ENCODE measurements around the gene ATP6V1B1.

Gene ATP6V1B1

DNA sequence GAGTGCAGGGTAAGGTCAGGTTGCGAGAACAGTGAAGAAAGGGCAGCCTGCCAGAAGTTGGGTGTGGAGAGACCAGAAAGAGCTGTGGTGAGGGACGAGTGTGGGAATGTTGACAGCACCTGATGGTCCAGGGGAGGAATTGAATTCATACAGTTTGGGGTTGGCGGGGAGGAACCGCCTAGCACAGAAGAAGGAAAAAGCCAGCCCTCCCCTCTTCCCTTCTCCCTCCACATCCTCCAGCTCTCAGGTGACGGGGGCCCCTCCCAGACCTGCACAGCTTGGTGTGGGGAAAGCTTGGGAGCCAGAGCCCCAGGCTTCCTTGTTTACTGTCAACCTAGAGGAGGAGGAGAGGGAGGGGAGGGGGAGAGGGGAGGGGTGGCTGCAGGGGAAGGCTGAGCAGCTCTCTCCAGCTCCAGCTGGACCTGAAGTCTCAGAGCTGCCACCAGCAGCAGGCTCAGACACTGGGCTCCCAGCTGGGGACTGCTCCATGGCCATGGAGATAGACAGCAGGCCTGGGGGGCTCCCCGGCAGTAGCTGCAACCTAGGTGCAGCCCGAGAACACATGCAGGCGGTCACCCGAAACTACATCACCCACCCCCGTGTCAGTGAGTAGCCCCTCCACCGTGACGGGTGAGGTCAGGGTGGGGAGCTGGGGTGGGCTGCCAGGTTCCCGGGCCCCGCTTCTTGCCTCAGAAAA lies at the start of gene ATP6V1B1:
Gene ATP6V1B1, plus strand, starts transcription at position 433 of the 697 bp plus-strand sequence. Its CDS starts 55 bp downstream, at position 488.
- Mint-ChIP-seq H3K4me3 (no peak within 1 kb of the TSS), H3K27ac (no peak within 1 kb of the TSS), H3K36me3 (no peaks in the 10 kb centered on the region), H3K9me3 (no peaks in the 10 kb centered on the region), H3K4me1 (no peaks in the 10 kb centered on the region)
- no peak for DNase-seq (ENCODE audit: low spot score in 2 of 2)
- ATAC-seq = no peak

DNA sequence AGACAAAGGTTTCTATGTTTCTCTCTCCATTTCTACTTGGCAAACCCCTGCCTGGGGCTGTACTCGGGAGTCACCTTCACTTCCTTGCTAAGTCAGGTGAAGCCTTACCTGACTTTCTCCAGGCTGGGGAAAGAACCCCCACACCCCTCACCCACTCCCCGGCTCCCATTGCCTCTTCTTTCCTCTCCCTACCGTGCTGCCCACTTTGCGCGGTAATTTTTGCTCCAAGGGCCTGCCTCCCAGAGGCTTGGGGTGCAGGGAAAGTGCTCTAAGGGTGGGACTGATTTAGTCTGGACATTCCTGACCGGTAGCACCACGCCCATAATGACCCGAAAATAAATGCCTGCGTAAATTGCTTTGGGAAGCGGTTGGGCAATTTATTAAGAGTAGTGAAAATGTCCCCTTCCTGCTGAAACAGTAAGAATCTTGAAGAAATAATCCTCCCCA lies 49.1 kb upstream of the ATP6V1B1 start:
- no peak overlapping the region for H3K27ac Mint-ChIP-seq
- H3K36me3 Mint-ChIP-seq = peaks cover 6% of the 10 kb centered on the region

DNA sequence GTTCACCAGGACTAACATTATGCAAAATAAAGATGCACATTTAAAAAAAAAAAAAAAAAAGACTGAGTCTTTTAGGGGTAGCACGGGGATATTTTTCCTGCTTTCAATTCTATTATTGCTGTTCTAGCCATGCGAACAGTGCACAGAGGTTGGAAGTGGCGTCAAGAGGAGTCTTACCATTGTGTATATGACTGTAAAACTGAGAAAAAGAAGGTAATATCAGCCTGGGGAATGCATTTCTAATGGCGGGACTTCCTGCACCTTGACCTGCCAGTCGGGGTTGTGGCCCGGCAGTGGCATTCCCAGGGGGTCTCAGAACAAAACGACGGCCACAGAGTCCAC lies 48.5 kb upstream of the ATP6V1B1 start:
- Mint-ChIP-seq H3K4me1 (peaks cover 32% of the 10 kb centered on the region), H3K9me3 (no peaks in the 10 kb centered on the region), H3K27ac (no peak overlapping the region), H3K4me3 (peak overlapping the region; percentile 70), H3K36me3 (peaks cover 6% of the 10 kb centered on the region)
- DNase-seq (ENCODE audit: low spot score in 2 of 2) (no peak), ATAC-seq (no peak)

More for the DNA sequence above, 49.1 kb upstream of the ATP6V1B1 start:
- Mint-ChIP-seq H3K9me3 (no peaks in the 10 kb centered on the region), H3K4me3 (peak overlapping the region; percentile 70), H3K4me1 (peaks cover 32% of the 10 kb centered on the region)
- DNase-seq (ENCODE audit: low spot score in 2 of 2) (no peak), ATAC-seq (no peak)

DNA sequence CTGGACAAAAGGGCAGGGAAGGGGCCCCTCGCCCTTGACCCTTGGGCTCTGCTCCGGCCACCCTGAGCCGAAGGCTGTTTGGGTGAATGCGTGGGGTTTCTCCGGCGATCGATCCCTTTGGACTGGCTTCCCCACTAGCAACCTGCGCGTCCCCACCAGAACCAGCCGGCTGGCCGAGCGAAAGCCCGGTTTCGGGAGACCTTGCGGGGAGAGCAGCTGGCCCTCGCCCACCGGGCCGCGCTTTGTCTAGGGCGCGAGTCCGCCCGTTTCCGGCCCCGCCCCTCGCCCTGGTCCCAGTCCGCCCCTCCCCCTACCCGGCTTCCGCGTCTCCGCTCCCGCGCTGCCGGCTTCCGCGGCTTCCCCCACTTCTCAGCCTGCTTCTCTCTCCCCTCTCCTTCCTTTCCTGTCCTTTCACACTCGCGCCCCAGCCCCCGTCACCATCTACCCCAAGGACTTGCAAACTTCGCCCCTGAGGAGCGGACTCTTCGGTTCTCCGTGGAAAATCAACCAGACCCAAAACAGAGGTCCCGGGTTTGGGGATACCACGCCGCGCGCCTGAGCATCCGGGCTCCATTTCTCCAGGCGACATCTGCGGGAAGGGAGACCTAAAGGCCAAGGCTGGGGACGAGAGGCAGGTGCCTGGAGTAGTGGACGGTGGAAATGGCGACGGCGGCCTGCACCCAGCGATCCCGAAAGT lies 48.0 kb upstream of the ATP6V1B1 start:
- peak in 1 of 2 donors; percentile 66 for DNase-seq (ENCODE audit: low spot score in 2 of 2)
- peak; percentile 37 for ATAC-seq
- Mint-ChIP-seq H3K4me1 (peaks cover 32% of the 10 kb centered on the region), H3K36me3 (peaks cover 6% of the 10 kb centered on the region), H3K27ac (no peak overlapping the region), H3K4me3 (peak overlapping the region; percentile 70), H3K9me3 (no peaks in the 10 kb centered on the region)

DNA sequence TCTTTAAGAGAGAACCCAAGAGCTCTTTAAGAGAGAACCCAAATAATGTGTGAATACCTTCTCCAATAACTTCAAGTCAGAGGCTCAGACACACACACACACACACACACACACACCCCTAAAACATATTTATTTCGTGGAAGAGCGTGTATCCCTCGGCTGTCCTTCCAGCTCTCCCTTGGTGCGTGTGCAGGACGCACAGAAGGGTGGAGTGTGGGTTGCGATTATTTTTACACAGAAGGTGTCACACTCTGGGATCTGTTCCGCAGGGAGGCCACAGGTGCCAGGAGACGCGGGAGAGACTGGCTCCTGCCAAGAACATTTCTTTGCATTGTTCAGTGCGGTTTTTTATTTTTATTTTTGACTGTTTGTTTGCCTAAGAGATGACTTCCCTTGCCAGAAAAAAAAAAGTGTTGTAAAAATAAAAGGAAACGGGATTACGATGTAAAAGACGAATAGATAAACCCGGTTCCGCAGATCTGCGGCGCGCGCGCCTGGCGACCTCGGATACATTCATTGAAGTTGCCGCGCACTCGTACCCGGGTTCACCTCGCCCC lies 47.3 kb upstream of the ATP6V1B1 start:
- Mint-ChIP-seq H3K27ac (no peak overlapping the region), H3K9me3 (no peaks in the 10 kb centered on the region), H3K4me1 (peaks cover 32% of the 10 kb centered on the region), H3K36me3 (peaks cover 6% of the 10 kb centered on the region), H3K4me3 (peak overlapping the region; percentile 70)
- DNase-seq (ENCODE audit: low spot score in 2 of 2) = no peak
- ATAC-seq = no peak

DNA sequence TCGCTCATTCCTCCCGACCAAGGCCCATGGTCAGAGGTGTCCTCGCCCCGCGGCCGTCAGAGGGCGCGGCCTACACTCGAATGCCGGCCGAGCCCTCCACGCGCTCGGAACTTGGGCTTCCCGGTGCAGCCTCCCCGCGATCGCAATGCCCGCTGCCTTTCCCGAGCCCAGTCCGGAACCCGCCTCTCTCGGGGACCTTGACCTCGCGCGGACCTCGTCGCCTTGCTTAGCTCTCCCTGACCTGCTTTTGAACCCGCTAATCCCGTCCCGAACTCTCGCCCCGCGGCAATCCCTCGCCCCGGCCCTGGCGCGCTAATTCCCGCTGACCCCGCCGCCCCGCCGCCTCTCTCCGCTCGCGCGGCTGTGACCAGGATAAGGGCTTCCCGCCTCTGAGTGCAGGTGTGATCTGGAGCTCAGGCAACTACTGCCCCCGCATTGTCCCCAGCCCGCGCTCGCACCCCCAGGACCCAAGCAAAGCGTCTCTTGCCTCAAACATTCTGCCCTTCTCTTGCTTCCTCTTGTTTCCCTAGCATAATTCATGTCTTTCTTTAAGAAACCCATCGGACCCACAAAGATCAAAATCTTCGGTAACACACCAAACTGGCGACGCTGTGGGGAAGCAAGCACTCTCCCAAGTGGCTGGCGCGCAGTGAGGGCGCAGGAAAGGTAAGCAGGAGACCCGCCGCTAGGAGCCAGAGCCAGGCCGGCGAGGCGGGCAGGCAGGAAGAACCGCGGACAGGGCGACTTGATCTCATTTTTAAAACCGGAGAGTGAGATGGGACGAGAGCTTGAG lies 46.6 kb upstream of the ATP6V1B1 start:
- peaks cover 32% of the 10 kb centered on the region for H3K4me1 Mint-ChIP-seq
- peaks cover 6% of the 10 kb centered on the region for H3K36me3 Mint-ChIP-seq
- H3K4me3 Mint-ChIP-seq = peak overlapping the region; percentile 70
- DNase-seq (ENCODE audit: low spot score in 2 of 2) (peak in 1 of 2 donors; percentile 50), ATAC-seq (no peak)
- no peaks in the 10 kb centered on the region for H3K9me3 Mint-ChIP-seq
- no peak overlapping the region for H3K27ac Mint-ChIP-seq

DNA sequence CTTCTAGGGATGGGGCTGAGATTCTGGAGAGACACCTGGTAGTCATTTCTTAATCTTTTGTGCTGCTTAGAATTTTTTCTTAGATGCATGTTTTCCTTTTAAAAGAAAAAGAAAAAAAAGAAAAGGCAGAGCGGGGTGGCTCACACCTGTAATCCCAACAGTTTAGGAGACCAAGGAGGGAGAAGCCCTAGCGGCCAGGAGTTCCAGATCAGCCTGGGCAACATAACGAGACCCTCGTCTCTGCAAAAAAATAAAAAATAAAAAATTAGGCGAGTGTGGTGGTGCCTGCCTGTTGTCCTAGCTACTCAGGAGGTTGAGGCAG lies 46.0 kb upstream of the ATP6V1B1 start:
- DNase-seq (ENCODE audit: low spot score in 2 of 2) = peak in 1 of 2 donors; percentile 47
- Mint-ChIP-seq H3K9me3 (no peaks in the 10 kb centered on the region), H3K27ac (no peak overlapping the region), H3K36me3 (peaks cover 6% of the 10 kb centered on the region), H3K4me3 (peak overlapping the region; percentile 70), H3K4me1 (peaks cover 32% of the 10 kb centered on the region)
- ATAC-seq = no peak

DNA sequence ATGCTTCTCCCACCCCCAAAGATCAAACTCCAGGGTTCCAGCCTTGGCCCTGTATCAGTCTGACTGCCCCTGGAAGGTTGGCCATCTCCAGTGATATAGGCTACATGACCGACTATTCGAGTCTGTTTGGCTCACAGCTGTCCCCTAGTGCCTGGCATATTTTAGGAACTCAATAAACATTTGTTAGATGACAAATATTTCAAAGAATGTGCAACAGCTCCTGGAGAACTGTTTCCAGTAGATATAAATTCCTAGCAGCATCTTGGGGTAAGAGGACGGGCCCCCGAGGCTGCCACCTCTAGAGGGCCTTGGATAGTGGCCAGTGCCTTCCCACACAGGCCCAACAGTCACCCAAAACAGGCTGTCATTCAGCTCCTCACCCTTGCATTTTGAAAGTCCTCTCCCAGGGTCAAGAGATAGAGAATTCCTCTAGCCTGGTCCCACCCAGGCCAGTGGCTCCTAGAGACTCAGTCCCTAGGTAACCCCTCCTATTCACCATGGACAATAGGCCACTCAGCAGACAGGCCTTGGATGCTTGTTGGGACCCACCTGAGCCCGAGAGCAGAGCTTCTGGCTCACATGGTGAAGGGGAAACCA lies 45.1 kb upstream of the ATP6V1B1 start:
- peaks cover 6% of the 10 kb centered on the region for H3K36me3 Mint-ChIP-seq
- no peak overlapping the region for H3K27ac Mint-ChIP-seq
- no peaks in the 10 kb centered on the region for H3K9me3 Mint-ChIP-seq
- DNase-seq (ENCODE audit: low spot score in 2 of 2) (no peak), ATAC-seq (no peak)
- no peak overlapping the region for H3K4me3 Mint-ChIP-seq
- H3K4me1 Mint-ChIP-seq = peaks cover 32% of the 10 kb centered on the region

DNA sequence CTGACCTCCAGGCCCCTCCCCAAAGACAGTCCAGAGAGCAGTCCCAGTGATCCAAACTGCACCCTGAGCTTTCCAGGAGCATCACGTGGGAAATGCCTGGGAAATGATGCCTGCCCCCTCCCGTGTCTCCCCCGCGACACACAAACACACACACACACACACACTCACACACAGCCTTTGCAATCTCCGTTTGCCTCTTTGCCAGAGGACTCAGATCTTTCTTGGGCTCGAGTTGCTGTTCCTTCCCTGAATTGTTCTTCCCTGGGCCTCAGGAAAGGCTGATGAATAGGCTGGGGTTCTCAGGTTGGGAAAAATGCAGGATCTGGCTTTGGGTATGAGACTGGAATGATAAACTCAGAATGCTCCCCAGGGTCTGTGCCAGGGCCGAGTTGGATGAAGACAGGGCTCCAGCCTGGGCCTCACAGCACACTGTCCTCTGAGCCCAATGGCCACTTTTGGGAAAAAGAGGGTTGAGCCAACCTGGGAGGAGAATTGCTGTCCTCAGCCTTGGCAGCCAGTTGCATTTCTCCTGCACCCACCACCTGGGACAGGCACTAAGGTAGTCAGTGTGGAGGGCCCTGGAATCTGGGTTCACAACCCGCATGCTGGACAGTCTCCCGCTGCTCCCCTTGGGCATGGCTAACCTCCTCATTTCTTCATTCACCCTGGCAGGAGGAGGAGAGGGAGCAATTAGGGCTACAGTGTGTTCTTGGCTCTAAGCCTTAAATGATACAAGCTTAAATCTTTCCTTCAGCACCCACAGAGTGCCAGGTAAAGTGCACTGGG lies 43.9 kb upstream of the ATP6V1B1 start:
- H3K4me1 Mint-ChIP-seq = peaks cover 32% of the 10 kb centered on the region
- no peak overlapping the region for H3K4me3 Mint-ChIP-seq
- no peak for ATAC-seq
- peaks cover 6% of the 10 kb centered on the region for H3K36me3 Mint-ChIP-seq
- H3K27ac Mint-ChIP-seq = no peak overlapping the region
- no peaks in the 10 kb centered on the region for H3K9me3 Mint-ChIP-seq
- peak in 1 of 2 donors; percentile 43 for DNase-seq (ENCODE audit: low spot score in 2 of 2)

DNA sequence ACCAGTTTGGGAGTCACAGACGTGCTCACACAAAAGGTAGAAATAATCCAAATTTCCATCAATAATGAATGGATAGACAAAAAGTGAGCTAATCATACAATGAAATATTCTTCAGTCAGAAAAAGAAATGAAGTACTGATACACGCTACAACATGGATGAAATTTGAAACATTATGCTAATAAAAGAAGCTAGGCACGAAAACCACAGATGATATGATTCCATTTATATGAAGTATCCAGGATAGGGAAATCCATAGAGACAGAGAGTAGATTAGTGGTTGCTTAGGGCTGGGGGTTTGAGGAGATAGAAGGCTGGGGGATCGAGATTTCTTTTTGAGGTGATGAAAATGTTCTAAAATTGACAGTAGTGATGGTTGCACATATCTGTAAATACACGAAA lies 43.0 kb upstream of the ATP6V1B1 start:
- peaks cover 24% of the 10 kb centered on the region for H3K4me1 Mint-ChIP-seq
- peaks cover 6% of the 10 kb centered on the region for H3K36me3 Mint-ChIP-seq
- H3K4me3 Mint-ChIP-seq = no peak overlapping the region
- DNase-seq (ENCODE audit: low spot score in 2 of 2) (no peak), ATAC-seq (no peak)
- no peaks in the 10 kb centered on the region for H3K9me3 Mint-ChIP-seq
- no peak overlapping the region for H3K27ac Mint-ChIP-seq

DNA sequence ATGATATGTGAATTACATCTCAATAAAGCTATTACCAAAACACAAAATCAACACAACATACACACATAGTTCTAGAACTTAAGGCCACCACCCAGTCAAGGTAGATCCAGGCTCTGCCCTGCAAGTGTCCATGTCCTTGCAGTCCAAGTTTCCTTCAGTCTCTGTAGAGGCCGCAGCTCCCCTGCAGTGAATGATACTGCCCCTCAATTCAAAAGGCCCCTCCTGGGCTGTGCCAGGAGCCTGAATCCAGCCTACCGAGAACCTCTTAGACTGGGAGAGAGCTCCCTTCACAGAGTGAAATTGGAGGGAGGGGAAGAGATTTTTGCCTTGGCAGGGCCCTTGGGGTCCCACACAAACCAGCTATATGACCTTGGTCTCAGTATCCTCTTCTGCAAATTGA lies 42.5 kb upstream of the ATP6V1B1 start:
- Mint-ChIP-seq H3K27ac (no peak overlapping the region), H3K4me1 (peaks cover 19% of the 10 kb centered on the region), H3K36me3 (peaks cover 6% of the 10 kb centered on the region), H3K4me3 (no peak overlapping the region), H3K9me3 (no peaks in the 10 kb centered on the region)
- no peak for ATAC-seq
- DNase-seq (ENCODE audit: low spot score in 2 of 2) = peak in 1 of 2 donors; percentile 45

DNA sequence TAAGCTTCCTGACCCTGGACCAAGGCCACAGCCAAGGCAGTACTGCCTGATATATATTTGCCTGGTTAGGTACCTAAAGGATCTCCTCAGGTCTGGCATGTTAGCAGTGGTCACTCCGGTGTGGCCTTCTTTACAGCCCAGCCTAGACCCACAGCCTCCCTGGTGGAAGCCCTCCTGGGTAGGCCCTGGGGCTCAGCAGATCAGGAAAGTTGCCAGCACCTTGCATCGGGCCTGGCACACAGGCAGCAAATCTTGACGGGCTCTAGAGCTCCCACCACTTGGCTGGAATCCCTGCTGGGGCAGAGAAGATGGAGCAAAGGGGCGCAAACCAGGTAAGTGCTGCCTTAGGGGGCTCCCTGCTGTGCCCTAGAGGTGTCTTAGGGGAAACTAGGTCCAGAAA lies 40.9 kb upstream of the ATP6V1B1 start:
- H3K4me1 Mint-ChIP-seq = peaks cover 16% of the 10 kb centered on the region
- no peak overlapping the region for H3K27ac Mint-ChIP-seq
- ATAC-seq = no peak
- no peak for DNase-seq (ENCODE audit: low spot score in 2 of 2)
- H3K36me3 Mint-ChIP-seq = no peaks in the 10 kb centered on the region
- H3K9me3 Mint-ChIP-seq = no peaks in the 10 kb centered on the region
- no peak overlapping the region for H3K4me3 Mint-ChIP-seq

DNA sequence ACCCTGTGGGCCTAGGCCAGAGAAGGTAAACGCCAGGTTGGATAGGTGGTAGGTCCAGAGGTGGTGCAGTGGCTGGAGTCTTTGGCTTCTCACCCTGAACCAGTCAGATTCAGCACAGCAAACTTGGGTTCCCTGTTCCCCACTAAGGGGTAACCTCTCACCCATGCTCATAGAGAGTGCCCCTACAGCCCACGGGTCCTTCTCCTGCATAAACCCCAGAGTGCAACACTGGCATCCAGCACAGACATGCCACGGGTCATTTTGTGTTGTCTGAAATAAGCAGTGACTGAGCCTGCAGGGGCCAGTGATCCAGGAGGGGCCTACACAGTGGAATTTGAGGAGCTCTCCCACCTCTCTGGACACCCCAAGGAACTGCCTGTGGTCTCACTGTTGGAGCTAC lies 40.5 kb upstream of the ATP6V1B1 start:
- ATAC-seq (no peak), DNase-seq (ENCODE audit: low spot score in 2 of 2) (no peak)
- no peaks in the 10 kb centered on the region for H3K9me3 Mint-ChIP-seq
- H3K4me1 Mint-ChIP-seq = peaks cover 21% of the 10 kb centered on the region
- H3K27ac Mint-ChIP-seq = no peak overlapping the region
- no peaks in the 10 kb centered on the region for H3K36me3 Mint-ChIP-seq
- no peak overlapping the region for H3K4me3 Mint-ChIP-seq

DNA sequence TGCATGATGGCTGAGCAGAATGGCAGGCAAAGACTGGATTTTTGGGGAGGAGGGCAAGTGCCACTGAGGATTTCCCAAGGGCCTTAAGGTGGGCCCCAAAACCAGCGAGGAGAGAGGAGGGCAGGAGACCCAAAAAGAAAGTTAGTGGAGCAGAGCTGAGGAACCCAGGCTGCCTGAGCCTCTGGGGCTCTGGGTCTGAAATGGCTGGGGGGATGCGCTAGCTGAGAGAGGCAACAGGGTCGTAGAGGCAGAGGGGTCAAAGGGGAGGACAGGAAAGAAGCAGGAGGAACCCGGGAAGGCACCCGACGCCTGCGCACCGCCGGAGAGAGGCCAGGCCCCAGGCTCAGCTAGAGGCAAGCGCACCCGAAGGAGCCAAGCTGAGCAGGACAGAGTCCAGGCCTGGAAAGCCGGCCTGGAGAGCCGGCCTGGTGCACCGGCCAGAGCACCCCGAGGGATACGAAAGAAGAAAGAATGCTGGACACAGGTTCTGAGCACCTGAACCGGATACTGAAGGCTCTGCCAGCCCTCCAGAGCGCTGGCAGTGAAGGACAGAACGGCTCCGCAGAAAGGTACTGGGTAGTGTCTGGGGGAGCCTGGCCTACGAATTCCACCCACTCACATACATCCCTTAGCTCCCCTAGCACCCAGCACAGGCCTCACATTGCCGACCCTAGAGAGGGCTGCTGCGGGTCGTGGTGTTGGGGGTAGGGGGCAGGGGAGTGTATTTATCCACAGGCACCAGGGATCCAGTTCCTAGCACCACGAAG lies 39.5 kb upstream of the ATP6V1B1 start:
- ATAC-seq (no peak), DNase-seq (ENCODE audit: low spot score in 2 of 2) (no peak)
- H3K27ac Mint-ChIP-seq = no peak overlapping the region
- H3K4me1 Mint-ChIP-seq = peaks cover 28% of the 10 kb centered on the region
- H3K4me3 Mint-ChIP-seq = no peak overlapping the region
- H3K9me3 Mint-ChIP-seq = no peaks in the 10 kb centered on the region
- H3K36me3 Mint-ChIP-seq = no peaks in the 10 kb centered on the region
